Fibroblast of skin of left biceps (primary cell): Measurements from ENCODE around the gene C6orf132.

Source experiments
- DNase-seq, 2 experiments: peaks; one replicate each; pipeline ENCODE4 v3.0.0-alpha.2; 2013; ENCODE audit warnings: low read depth in 2 of 2

C6orf132 gene

GRCh38 chr6:42106112-42107023 lies 36.1 kb downstream of the C6orf132 start:
- DNase-seq = no peak

- DNase-seq = no peak
Observed at GRCh38 chr6:42105709-42106108, 36.7 kb downstream of the C6orf132 start.

- DNase-seq = no peak
Observed at GRCh38 chr6:42105156-42105648, 37.2 kb downstream of the C6orf132 start.

GRCh38 chr6:42104804-42105125 lies 37.7 kb downstream of the C6orf132 start:
- DNase-seq = no peak

- no peak for DNase-seq
Observed at GRCh38 chr6:42104095-42104803, 38.2 kb downstream of the C6orf132 start.

- DNase-seq = no peak
Observed at GRCh38 chr6:42103753-42104094, 38.7 kb downstream of the C6orf132 start.

- no peak for DNase-seq
Observed at GRCh38 chr6:42103216-42103615, 39.2 kb downstream of the C6orf132 start.

- no peak for DNase-seq
Observed at GRCh38 chr6:42101186-42101657, 41.2 kb downstream of the C6orf132 start.

- peak; percentile 23 to 32 for DNase-seq
Observed at GRCh38 chr6:42100029-42100901, 42.2 kb downstream of the C6orf132 start.

- peak in 1 of 2 experiments; percentile 21 for DNase-seq
Observed at GRCh38 chr6:42099340-42100028, 42.9 kb downstream of the C6orf132 start.

GRCh38 chr6:42095776-42096541 lies 46.5 kb downstream of the C6orf132 start:
- DNase-seq = no peak

GRCh38 chr6:42095094-42095493 lies 47.3 kb downstream of the C6orf132 start:
- no peak for DNase-seq

GRCh38 chr6:42093582-42094329 lies 48.7 kb downstream of the C6orf132 start:
- no peak for DNase-seq

- no peak for DNase-seq
Observed at GRCh38 chr6:42091718-42092023, 50.7 kb downstream of the C6orf132 start.

GRCh38 chr6:42090819-42091717 lies 51.4 kb downstream of the C6orf132 start:
- DNase-seq = no peak

GRCh38 chr6:42088101-42088591 lies 54.3 kb downstream of the C6orf132 start:
- DNase-seq = no peak

GRCh38 chr6:42086046-42087035 lies 56.1 kb downstream of the C6orf132 start:
- no peak for DNase-seq
